H9 (cell line): Measurements from ENCODE around the gene LKAAEAR1. TPM values are rescaled to one million over a fixed set of nuclear protein-coding genes. Genes with fewer than 3 reads are reported as not detected.

Source experiments
- DNase-seq: peaks from one replicate; pipeline ENCODE4 v3.0.0-alpha.2; 2017
- H2AFZ ChIP-seq: one replicate; pipeline ENCODE4 v1.6.1; 2013; ENCODE audit warnings: mild to moderate bottlenecking, low read length, control low read depth, moderate library complexity
- H2AK5ac ChIP-seq: 2 replicates; pipeline ENCODE4 v1.6.1; 2013; ENCODE audit warnings: low read length, control low read depth, mixed read lengths; ENCODE audit not compliant: insufficient read length
- H2BK120ac ChIP-seq: one replicate; pipeline ENCODE4 v1.6.1; 2013; ENCODE audit warnings: low read depth, mild to moderate bottlenecking, low read length, control low read depth, inconsistent platforms; ENCODE audit not compliant: poor library complexity, severe bottlenecking
- H2BK12ac ChIP-seq: 2 replicates; pipeline ENCODE4 v1.6.1; 2013; ENCODE audit warnings: low read length, control low read depth, mixed read lengths, low read depth; ENCODE audit not compliant: insufficient read length
- H2BK15ac ChIP-seq: 2 replicates; pipeline ENCODE4 v1.6.1; 2013; ENCODE audit warnings: low read depth, low read length, control low read depth
- H2BK20ac ChIP-seq: one replicate; pipeline ENCODE4 v1.6.1; 2013; ENCODE audit warnings: low read depth, mild to moderate bottlenecking, low read length, control low read depth, inconsistent platforms; ENCODE audit not compliant: poor library complexity, severe bottlenecking
- H2BK5ac ChIP-seq: 2 replicates; pipeline ENCODE4 v1.6.1; 2013; ENCODE audit warnings: low read length, control low read depth, mixed read lengths; ENCODE audit not compliant: insufficient read length
- H3K14ac ChIP-seq: 2 replicates; pipeline ENCODE4 v1.6.1; 2013; ENCODE audit warnings: low read length, control low read depth; ENCODE audit not compliant: insufficient read depth
- H3K18ac ChIP-seq: 2 replicates; pipeline ENCODE4 v1.6.1; 2013; ENCODE audit warnings: low read depth, mild to moderate bottlenecking, mixed read lengths, low read length, control low read depth; ENCODE audit not compliant: insufficient read length
- H3K23ac ChIP-seq: 2 replicates; pipeline ENCODE4 v1.6.1; 2013; ENCODE audit warnings: low read length, control low read depth, mixed read lengths, low read depth; ENCODE audit not compliant: insufficient read length
- H3K23me2 ChIP-seq: 2 replicates; pipeline ENCODE4 v1.6.1; 2013; ENCODE audit warnings: low read depth, mild to moderate bottlenecking, mixed read lengths, low read length, control low read depth; ENCODE audit not compliant: insufficient read length, poor library complexity, severe bottlenecking
- H3K27ac ChIP-seq: 2 replicates; pipeline ENCODE4 v1.5.1; 2013; ENCODE audit warnings: low read length, control low read depth, mixed read lengths, low read depth; ENCODE audit not compliant: insufficient read length
- H3K27me3 ChIP-seq: 2 replicates; pipeline ENCODE4 v1.6.1; 2013; ENCODE audit warnings: low read length, control low read depth, inconsistent platforms; ENCODE audit not compliant: insufficient read depth
- H3K4ac ChIP-seq: 2 replicates; pipeline ENCODE4 v1.6.1; 2013; ENCODE audit warnings: low read depth, mild to moderate bottlenecking, control low read depth, inconsistent platforms, low read length, moderate library complexity
- H3K4me1 ChIP-seq: 2 replicates; pipeline ENCODE4 v1.6.1; 2013; ENCODE audit warnings: low read length, control low read depth, inconsistent platforms; ENCODE audit not compliant: insufficient read depth
- H3K4me2 ChIP-seq: 2 replicates; pipeline ENCODE4 v1.6.1; 2013; ENCODE audit warnings: low read length, control low read depth, mixed read lengths; ENCODE audit not compliant: insufficient read length, insufficient read depth
- H3K56ac ChIP-seq: 2 replicates; pipeline ENCODE4 v1.6.1; 2013; ENCODE audit warnings: low read depth, mild to moderate bottlenecking, mixed read lengths, low read length, control low read depth; ENCODE audit not compliant: insufficient read length
- H3K79me1 ChIP-seq: 2 replicates; pipeline ENCODE4 v1.6.1; 2013; ENCODE audit warnings: low read depth, mild to moderate bottlenecking, moderate library complexity, low read length, control low read depth, inconsistent platforms; ENCODE audit not compliant: insufficient read depth, poor library complexity, severe bottlenecking
- H3K79me2 ChIP-seq: 2 replicates; pipeline ENCODE4 v1.6.1; 2013; ENCODE audit warnings: low read length, control low read depth, inconsistent platforms; ENCODE audit not compliant: insufficient read depth
- H3K9ac ChIP-seq: 2 replicates; pipeline ENCODE4 v1.6.1; 2013; ENCODE audit warnings: low read length, control low read depth, mixed read lengths; ENCODE audit not compliant: insufficient read length; ENCODE audit errors: extremely low read depth
- H3K9me3 ChIP-seq: one replicate; pipeline ENCODE4 v1.6.1; 2013; ENCODE audit warnings: low read depth, low read length, inconsistent platforms; ENCODE audit not compliant: control insufficient read depth
- H3T11ph ChIP-seq: one replicate; pipeline ENCODE4 v1.6.1; 2013; ENCODE audit warnings: mild to moderate bottlenecking, low read length, control low read depth, inconsistent platforms
- H4K20me1 ChIP-seq: one replicate; pipeline ENCODE4 v1.6.1; 2013; ENCODE audit not compliant: control insufficient read depth, insufficient read length, insufficient read depth
- H4K5ac ChIP-seq: 2 replicates; pipeline ENCODE4 v1.6.1; 2013; ENCODE audit warnings: low read depth, mild to moderate bottlenecking, mixed read lengths, low read length, control low read depth; ENCODE audit not compliant: insufficient read length
- H4K8ac ChIP-seq: replicated peaks from 2 replicates; pipeline ENCODE4 v1.6.1; 2013; ENCODE audit warnings: low read length, control low read depth, mixed read lengths, low read depth; ENCODE audit not compliant: insufficient read length
- H4K91ac ChIP-seq: 2 replicates; pipeline ENCODE4 v1.6.1; 2013; ENCODE audit warnings: low read depth, mild to moderate bottlenecking, moderate library complexity, mixed read lengths, low read length, control low read depth; ENCODE audit not compliant: insufficient read length
- H3K27ac Mint-ChIP-seq, 3 experiments: 2 replicates in 2 of 3; 3 replicates in 1 of 3; pipeline ENCODE4 v1.8.0; 2020 to 2021; ENCODE audit warnings: mixed read lengths in 3 of 3, mild to moderate bottlenecking in 1 of 3, moderate library complexity in 1 of 3
- H3K27me3 Mint-ChIP-seq: 2 replicates; pipeline ENCODE4 v1.8.0; 2021; ENCODE audit warnings: low read depth, mild to moderate bottlenecking, moderate library complexity, mixed read lengths
- H3K36me3 Mint-ChIP-seq, 3 experiments: 2 replicates in 2 of 3; 3 replicates in 1 of 3; pipeline ENCODE4 v1.8.0; 2020 to 2021; ENCODE audit warnings: low read depth in 3 of 3, mixed read lengths in 3 of 3; ENCODE audit not compliant: insufficient read depth in 1 of 3
- H3K4me1 Mint-ChIP-seq, 2 experiments: 2 replicates each; pipeline ENCODE4 v1.8.0; 2020; ENCODE audit warnings: mixed read lengths in 2 of 2
- H3K4me3 Mint-ChIP-seq, 2 experiments: 2 replicates in 1 of 2; 3 replicates in 1 of 2; pipeline ENCODE4 v1.8.0; 2020 to 2021; ENCODE audit warnings: mild to moderate bottlenecking in 2 of 2, mixed read lengths in 2 of 2, moderate library complexity in 1 of 2
- H3K9me3 Mint-ChIP-seq, 2 experiments: 2 replicates in 1 of 2; 3 replicates in 1 of 2; pipeline ENCODE4 v1.8.0; 2020; ENCODE audit warnings: mild to moderate bottlenecking in 2 of 2, mixed read lengths in 2 of 2, moderate library complexity in 1 of 2
- WGBS: extraction: QIAGEN DNeasy Blood & Tissue Kit; methylation state at CpG from one replicate; pipeline ENCODE4 v1.1.7; 2013; ENCODE audit warnings: missing lambda C conversion rate, low lambda C conversion rate, mixed read lengths; ENCODE audit not compliant: insufficient read length; ENCODE audit errors: extremely low coverage; 5-methylcytosine and 5-hydroxymethylcytosine counted together
- total RNA-seq: library from RNA; stranded (reverse); gene quantifications from 2 replicates; pipeline ENCODE4 v1.2.1, GENCODE V29; 2021
- TF ChIP-seq, protein P1 (sequence below): fragments of 200-600 bp; sonication (generic); conservative IDR thresholded peaks from 3 replicates; pipeline ENCODE4 v1.8.0; 2021; ENCODE audit warnings: antibody characterized with exemption, mild to moderate bottlenecking

The LKAAEAR1 gene
- total RNA-seq, 1 experiment from 2014 or later, result 0.39 TPM

DNA sequence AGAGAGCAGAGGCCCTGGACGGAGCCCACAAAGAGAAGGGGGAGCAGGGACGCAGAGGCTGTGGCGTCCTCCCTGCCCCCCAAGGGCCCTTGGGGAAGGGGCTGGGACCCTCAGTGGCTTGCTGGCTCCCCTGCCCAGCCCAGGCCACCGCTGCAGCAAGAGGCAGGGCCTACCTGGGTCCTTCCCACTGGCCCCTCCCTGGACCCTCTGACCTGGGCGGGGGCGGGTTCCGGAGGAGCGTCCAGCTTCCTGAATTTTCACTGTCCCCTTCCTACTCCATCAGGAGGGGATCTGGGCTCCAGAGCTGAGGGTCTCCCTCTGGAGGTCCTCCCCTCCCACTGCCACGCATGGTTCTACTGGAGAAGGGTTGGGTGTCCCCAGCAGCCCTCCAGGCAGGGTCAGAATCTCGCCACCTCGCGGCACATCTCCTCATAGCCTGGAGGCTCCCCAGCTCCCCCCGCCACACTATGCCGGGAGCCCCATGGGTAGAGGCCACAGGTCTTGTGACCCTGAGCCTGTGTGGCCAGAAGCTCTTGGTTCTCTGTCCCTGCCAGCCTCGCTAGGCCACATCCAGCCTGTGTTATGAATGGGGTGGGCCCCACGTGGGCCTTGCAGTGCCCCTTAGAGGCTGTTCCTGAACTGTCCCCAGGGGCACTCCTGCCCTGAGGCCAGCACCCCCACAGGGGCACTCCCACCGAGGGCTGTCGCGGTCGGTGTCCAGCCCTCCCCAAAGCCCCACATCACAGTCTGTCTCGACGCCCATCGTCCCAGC, 33.8 kb downstream of the LKAAEAR1 start:
- no peak overlapping the region for H4K5ac ChIP-seq
- no peaks in the 10 kb centered on the region for H4K20me1 ChIP-seq
- no peak overlapping the region for H2BK15ac ChIP-seq
- H3K23ac ChIP-seq, result no peak overlapping the region
- H3K4ac ChIP-seq, result no peak overlapping the region
- no CpG with 5 or more reads among the region's 23 CpGs for WGBS
- H3K23me2 ChIP-seq, result no peaks in the 10 kb centered on the region
- no peaks in the 10 kb centered on the region for H3K79me1 ChIP-seq
- H3K27ac ChIP-seq, result no peak overlapping the region
- no peak overlapping the region for H4K8ac ChIP-seq
- H2BK120ac ChIP-seq, result no peak overlapping the region
- no peak overlapping the region for H3K9ac ChIP-seq
- peak; percentile 49 for DNase-seq
- peaks cover 26% of the 10 kb centered on the region; the same call in 1 of the 2 replicates for H3K27me3 ChIP-seq
- no peaks in the 10 kb centered on the region for H3K79me2 ChIP-seq
- Mint-ChIP-seq H3K4me1 (peaks cover 22 to 28% of the 10 kb centered on the region in 2 experiments), H3K9me3 (0 out of 5 replicates have a peak, but pooled peaks cover 0 to 3% of the 10 kb centered on the region in 2 experiments), H3K27me3 (peaks cover 64% of the 10 kb centered on the region), H3K27ac (no peak overlapping the region), H3K36me3 (peaks cover 0 to 2% (median 0%) of the 10 kb centered on the region in 3 experiments; a peak in 2 of 7 replicates), H3K4me3 (peak overlapping the region in 1 of 2 experiments; percentile 63; a peak in 2 of 5 replicates)
- H3K56ac ChIP-seq, result no peak overlapping the region
- H2BK5ac ChIP-seq, result no peak overlapping the region
- H2AK5ac ChIP-seq, result no peak overlapping the region
- TF ChIP-seq, protein P1, sequence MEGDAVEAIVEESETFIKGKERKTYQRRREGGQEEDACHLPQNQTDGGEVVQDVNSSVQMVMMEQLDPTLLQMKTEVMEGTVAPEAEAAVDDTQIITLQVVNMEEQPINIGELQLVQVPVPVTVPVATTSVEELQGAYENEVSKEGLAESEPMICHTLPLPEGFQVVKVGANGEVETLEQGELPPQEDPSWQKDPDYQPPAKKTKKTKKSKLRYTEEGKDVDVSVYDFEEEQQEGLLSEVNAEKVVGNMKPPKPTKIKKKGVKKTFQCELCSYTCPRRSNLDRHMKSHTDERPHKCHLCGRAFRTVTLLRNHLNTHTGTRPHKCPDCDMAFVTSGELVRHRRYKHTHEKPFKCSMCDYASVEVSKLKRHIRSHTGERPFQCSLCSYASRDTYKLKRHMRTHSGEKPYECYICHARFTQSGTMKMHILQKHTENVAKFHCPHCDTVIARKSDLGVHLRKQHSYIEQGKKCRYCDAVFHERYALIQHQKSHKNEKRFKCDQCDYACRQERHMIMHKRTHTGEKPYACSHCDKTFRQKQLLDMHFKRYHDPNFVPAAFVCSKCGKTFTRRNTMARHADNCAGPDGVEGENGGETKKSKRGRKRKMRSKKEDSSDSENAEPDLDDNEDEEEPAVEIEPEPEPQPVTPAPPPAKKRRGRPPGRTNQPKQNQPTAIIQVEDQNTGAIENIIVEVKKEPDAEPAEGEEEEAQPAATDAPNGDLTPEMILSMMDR, result no peak
- no peak overlapping the region for H2BK12ac ChIP-seq
- no peak overlapping the region for H3T11ph ChIP-seq
- H2AFZ ChIP-seq, result no peak overlapping the region
- no peaks in the 10 kb centered on the region for H3K4me1 ChIP-seq
- no peak overlapping the region for H4K91ac ChIP-seq
- H3K4me2 ChIP-seq, result no peak overlapping the region
- H2BK20ac ChIP-seq, result no peak overlapping the region
- H3K9me3 ChIP-seq, result no peaks in the 10 kb centered on the region
- H3K14ac ChIP-seq, result no peak overlapping the region
- H3K18ac ChIP-seq, result no peak overlapping the region
